Measurements from ENCODE around the gene GLG1. TPM values are rescaled to one million over a fixed set of nuclear protein-coding genes. Genes with fewer than 3 reads are reported as not detected.

The GLG1 gene
- total and polyA plus RNA-seq, 4 donors: 22.2 to 71.5 (median 47.9) TPM

GRCh38 chr16:74649839-74650504, 43.1 kb upstream of the GLG1 start:
- H3K4me3 ChIP-seq (ENCODE audit: low read depth in 1 of 3, low read length in 3 of 3): no peak overlapping the region
- 84% methylated on average over 1 of the region's 1 CpG for WGBS
- peaks cover 0 to 8% (median 2%) of the 10 kb centered on the region in 4 donors for H3K36me3 ChIP-seq (ENCODE audit: control insufficient read depth in 4 of 4, insufficient read depth in 3 of 4, low read depth in 1 of 4, low read length in 3 of 4)
- TF ChIP-seq REST (IDR thresholded peaks at IDR 0.05) (no peak), EGR1 (IDR thresholded peaks at IDR 0.05; ENCODE audit: low read depth in 2 of 2) (no peak)
- H3K4me1 ChIP-seq (ENCODE audit: control insufficient read depth in 4 of 4, insufficient read depth in 4 of 4, low read length in 3 of 4): peaks cover 0 to 10% (median 3%) of the 10 kb centered on the region in 4 donors
- H3K9me3 ChIP-seq (ENCODE audit: control insufficient read depth in 4 of 4, low read length in 3 of 4): no peaks in the 10 kb centered on the region
- H3K27ac ChIP-seq (ENCODE audit: low read depth in 1 of 2, low read length in 2 of 2): no peak overlapping the region
- no peaks in the 10 kb centered on the region for H3K27me3 ChIP-seq (ENCODE audit: control insufficient read depth in 4 of 4, insufficient read depth in 4 of 4, low read length in 3 of 4)
- no peak overlapping the region for H3K9ac ChIP-seq (ENCODE audit: low read depth in 1 of 2, low read length in 2 of 2)
- no peak for DNase-seq (ENCODE audit: low spot score)

GRCh38 chr16:74641969-74642368, 35.1 kb upstream of the GLG1 start:
- H3K27me3 ChIP-seq (ENCODE audit: control insufficient read depth in 4 of 4, insufficient read depth in 4 of 4, low read length in 3 of 4): no peaks in the 10 kb centered on the region
- peaks cover 2 to 16% (median 12%) of the 10 kb centered on the region in 4 donors for H3K4me1 ChIP-seq (ENCODE audit: control insufficient read depth in 4 of 4, insufficient read depth in 4 of 4, low read length in 3 of 4)
- peaks cover 6 to 18% (median 14%) of the 10 kb centered on the region in 4 donors for H3K36me3 ChIP-seq (ENCODE audit: control insufficient read depth in 4 of 4, insufficient read depth in 3 of 4, low read depth in 1 of 4, low read length in 3 of 4)
- no peak overlapping the region for H3K27ac ChIP-seq (ENCODE audit: low read depth in 1 of 2, low read length in 2 of 2)
- no peak for DNase-seq (ENCODE audit: low spot score)
- no peak overlapping the region for H3K4me3 ChIP-seq (ENCODE audit: low read depth in 1 of 3, low read length in 3 of 3)
- WGBS: 97% methylated on average over 8 of the region's 8 CpGs
- no peaks in the 10 kb centered on the region for H3K9me3 ChIP-seq (ENCODE audit: control insufficient read depth in 4 of 4, low read length in 3 of 4)
- TF ChIP-seq SP1 (IDR thresholded peaks at IDR 0.05) (no peak), HNF4A (conservative IDR thresholded peaks at IDR 0.05) (no peak), REST (IDR thresholded peaks at IDR 0.05) (no peak), GABPA (IDR thresholded peaks at IDR 0.05 in 1 of 2, conservative IDR thresholded peaks at IDR 0.05 in 1 of 2) (no peak), FOXA2 (IDR thresholded peaks at IDR 0.05) (no peak), ZBTB33 (IDR thresholded peaks at IDR 0.05) (no peak), YY1 (IDR thresholded peaks at IDR 0.05) (no peak), NR2F2 (IDR thresholded peaks at IDR 0.05) (no peak), EGR1 (IDR thresholded peaks at IDR 0.05; ENCODE audit: low read depth in 2 of 2) (no peak)
- no peak overlapping the region for H3K9ac ChIP-seq (ENCODE audit: low read depth in 1 of 2, low read length in 2 of 2)
